ENCODE measurements around the gene FZD10.

DNA sequence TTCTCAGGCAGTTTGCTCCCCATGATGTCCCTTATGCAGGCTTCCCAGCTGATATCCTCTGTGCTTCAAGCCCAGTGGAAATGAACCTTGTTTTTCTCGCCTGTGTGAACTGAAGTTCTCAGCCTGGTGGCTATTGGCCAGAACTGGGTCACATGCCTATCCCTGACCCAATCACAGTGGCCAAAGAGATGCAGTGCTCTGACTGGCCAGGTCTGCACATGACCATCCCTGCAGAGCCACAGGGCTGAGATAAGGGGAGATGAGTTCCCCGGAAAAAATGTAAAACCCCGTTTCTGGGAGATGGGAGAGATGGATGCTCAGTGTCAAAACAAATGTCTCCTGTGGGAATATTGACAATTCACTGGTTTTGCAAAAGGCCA is 34.7 kb upstream of the FZD10 start:
- TF ChIP-seq CTCF (IDR thresholded peaks at IDR 0.05) (no peak), POLR2A (IDR thresholded peaks at IDR 0.05) (no peak)

Data from testis (tissue), 2 donors.